ENCODE measurements around the gene GRM5. TPM values are rescaled to one million over a fixed set of nuclear protein-coding genes. Genes with fewer than 3 reads are reported as not detected.

Gene GRM5
- total RNA-seq, 1 donor from 2014 or later = not detected

- no peak overlapping the region for H3K27ac Mint-ChIP-seq (ENCODE audit: unreplicated experiment)
- no peak for TF ChIP-seq CTCF (IDR thresholded peaks at IDR 0.05; ENCODE audit: partially characterized antibody, unreplicated experiment)
- H3K9me3 Mint-ChIP-seq (ENCODE audit: unreplicated experiment) = no peaks in the 10 kb centered on the region
- DNase-seq = no peak
- H3K4me3 Mint-ChIP-seq (ENCODE audit: unreplicated experiment) = no peak overlapping the region
- peaks cover 2% of the 10 kb centered on the region for H3K27me3 Mint-ChIP-seq (ENCODE audit: unreplicated experiment)
- H3K36me3 Mint-ChIP-seq (ENCODE audit: unreplicated experiment) = no peaks in the 10 kb centered on the region
- H3K4me1 Mint-ChIP-seq (ENCODE audit: low read depth, unreplicated experiment) = no peaks in the 10 kb centered on the region
Measured at GRCh38 chr11:88657076-88657738, 408.6 kb downstream of the GRM5 start.

GRCh38 chr11:88656283-88656682 is 409.5 kb downstream of the GRM5 start:
- Mint-ChIP-seq H3K27me3 (ENCODE audit: unreplicated experiment) (peaks cover 2% of the 10 kb centered on the region), H3K27ac (ENCODE audit: unreplicated experiment) (no peak overlapping the region), H3K4me1 (ENCODE audit: low read depth, unreplicated experiment) (no peaks in the 10 kb centered on the region), H3K9me3 (ENCODE audit: unreplicated experiment) (no peaks in the 10 kb centered on the region), H3K4me3 (ENCODE audit: unreplicated experiment) (no peak overlapping the region), H3K36me3 (ENCODE audit: unreplicated experiment) (no peaks in the 10 kb centered on the region)
- no peak for TF ChIP-seq CTCF (IDR thresholded peaks at IDR 0.05; ENCODE audit: partially characterized antibody, unreplicated experiment)
- no peak for DNase-seq

- H3K27me3 Mint-ChIP-seq (ENCODE audit: unreplicated experiment) = peaks cover 2% of the 10 kb centered on the region
- H3K4me1 Mint-ChIP-seq (ENCODE audit: low read depth, unreplicated experiment) = no peaks in the 10 kb centered on the region
- no peak for DNase-seq
- H3K9me3 Mint-ChIP-seq (ENCODE audit: unreplicated experiment) = no peaks in the 10 kb centered on the region
- no peaks in the 10 kb centered on the region for H3K36me3 Mint-ChIP-seq (ENCODE audit: unreplicated experiment)
- TF ChIP-seq CTCF (IDR thresholded peaks at IDR 0.05; ENCODE audit: partially characterized antibody, unreplicated experiment) = no peak
- no peak overlapping the region for H3K4me3 Mint-ChIP-seq (ENCODE audit: unreplicated experiment)
- no peak overlapping the region for H3K27ac Mint-ChIP-seq (ENCODE audit: unreplicated experiment)
Measured at GRCh38 chr11:88655656-88656055, 410.1 kb downstream of the GRM5 start.

GRCh38 chr11:88655196-88655595 is 410.6 kb downstream of the GRM5 start:
- H3K9me3 Mint-ChIP-seq (ENCODE audit: unreplicated experiment) = no peaks in the 10 kb centered on the region
- no peak for TF ChIP-seq CTCF (IDR thresholded peaks at IDR 0.05; ENCODE audit: partially characterized antibody, unreplicated experiment)
- no peak overlapping the region for H3K4me3 Mint-ChIP-seq (ENCODE audit: unreplicated experiment)
- peaks cover 2% of the 10 kb centered on the region for H3K27me3 Mint-ChIP-seq (ENCODE audit: unreplicated experiment)
- DNase-seq = no peak
- no peaks in the 10 kb centered on the region for H3K4me1 Mint-ChIP-seq (ENCODE audit: low read depth, unreplicated experiment)
- no peak overlapping the region for H3K27ac Mint-ChIP-seq (ENCODE audit: unreplicated experiment)
- no peaks in the 10 kb centered on the region for H3K36me3 Mint-ChIP-seq (ENCODE audit: unreplicated experiment)

- no peaks in the 10 kb centered on the region for H3K4me1 Mint-ChIP-seq (ENCODE audit: low read depth, unreplicated experiment)
- peaks cover 2% of the 10 kb centered on the region for H3K27me3 Mint-ChIP-seq (ENCODE audit: unreplicated experiment)
- no peaks in the 10 kb centered on the region for H3K36me3 Mint-ChIP-seq (ENCODE audit: unreplicated experiment)
- no peaks in the 10 kb centered on the region for H3K9me3 Mint-ChIP-seq (ENCODE audit: unreplicated experiment)
- no peak overlapping the region for H3K4me3 Mint-ChIP-seq (ENCODE audit: unreplicated experiment)
- H3K27ac Mint-ChIP-seq (ENCODE audit: unreplicated experiment) = no peak overlapping the region
- no peak for DNase-seq
- no peak for TF ChIP-seq CTCF (IDR thresholded peaks at IDR 0.05; ENCODE audit: partially characterized antibody, unreplicated experiment)
Measured at GRCh38 chr11:88651556-88651955, 414.2 kb downstream of the GRM5 start.

Data from glutamatergic neuron (in vitro differentiated cells).